ENCODE data around the gene RPL15.

DNA sequence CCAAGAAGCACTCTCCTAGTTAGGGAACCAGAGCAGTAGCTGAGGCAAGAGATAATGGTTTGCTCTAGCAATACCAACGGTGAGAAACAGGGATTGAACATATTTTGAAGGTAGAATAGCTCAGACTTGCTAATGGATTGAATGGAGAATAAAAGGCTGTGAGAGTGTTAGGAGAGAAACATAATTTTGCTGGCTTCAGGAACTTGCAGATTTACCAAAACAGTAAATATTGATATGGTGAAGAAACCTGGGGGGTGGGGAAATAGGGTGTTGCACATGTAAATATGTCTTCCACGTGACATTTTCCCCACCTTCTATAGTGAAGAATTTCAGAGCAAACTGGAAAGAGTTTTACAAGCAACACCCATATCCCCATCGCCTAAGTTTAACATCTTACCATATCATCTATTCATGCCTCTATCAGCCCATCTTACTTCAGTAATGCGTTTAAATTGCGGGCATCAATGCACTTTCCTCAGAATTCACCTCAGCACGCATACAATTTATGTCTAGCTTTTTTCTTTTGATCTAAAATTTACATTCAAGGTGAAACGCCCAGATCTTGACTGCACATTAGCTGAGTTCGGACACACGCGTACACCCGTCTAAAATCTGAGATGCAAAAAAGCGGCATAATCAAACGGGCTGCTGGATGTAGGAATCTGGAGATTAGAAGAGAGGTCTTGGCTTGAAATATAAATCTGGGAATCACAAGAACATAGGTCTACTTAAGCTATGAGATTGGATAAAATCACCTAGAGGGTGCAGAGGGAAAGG lies 27.3 kb downstream of the RPL15 start:
- TF ChIP-seq EP300 (IDR thresholded peaks at IDR 0.05) (no peak), POLR2A (IDR thresholded peaks at IDR 0.05) (no peak), CTCF (IDR thresholded peaks at IDR 0.05) (no peak)

All from sigmoid colon (tissue), 4 donors.